Measurements from ENCODE around the gene TBC1D23.
"Not testable (repeated sequence)": the region's sequence is repeated elsewhere in the genome, so short reads cannot be mapped to it uniquely, and the experiment has no call there.

Gene TBC1D23

GRCh38 chr3:100299016-100299415, 38.2 kb downstream of the TBC1D23 start:
- Histone ChIP-seq H3K36me3 (ENCODE audit: insufficient read depth, low read length) (peaks cover 87% of the 10 kb centered on the region), H3K9ac (ENCODE audit: low read depth, low read length) (no peak overlapping the region), H3K4me1 (ENCODE audit: insufficient read depth, low read length) (no peaks in the 10 kb centered on the region), H3K27ac (ENCODE audit: low read depth, low read length) (no peak overlapping the region), H3K4me3 (ENCODE audit: low read length) (no peak overlapping the region), H3K9me3 (ENCODE audit: insufficient read depth, low read depth, low read length) (no peaks in the 10 kb centered on the region), H3K27me3 (ENCODE audit: insufficient read depth, low read length) (no peaks in the 10 kb centered on the region)
- WGBS = 94% methylated on average over 4 of the region's 4 CpGs

GRCh38 chr3:100306695-100307094, 45.9 kb downstream of the TBC1D23 start:
- 83% methylated on average over 1 of the region's 1 CpG for WGBS
- H3K9me3 ChIP-seq (ENCODE audit: insufficient read depth, low read depth, low read length) = no peaks in the 10 kb centered on the region
- peaks cover 83% of the 10 kb centered on the region for H3K36me3 ChIP-seq (ENCODE audit: insufficient read depth, low read length)
- no peak overlapping the region for H3K4me3 ChIP-seq (ENCODE audit: low read length)
- H3K27ac ChIP-seq (ENCODE audit: low read depth, low read length) = no peak overlapping the region
- no peak overlapping the region for H3K9ac ChIP-seq (ENCODE audit: low read depth, low read length)
- H3K4me1 ChIP-seq (ENCODE audit: insufficient read depth, low read length) = no peaks in the 10 kb centered on the region
- no peaks in the 10 kb centered on the region for H3K27me3 ChIP-seq (ENCODE audit: insufficient read depth, low read length)

- 96% methylated on average over 3 of the region's 3 CpGs for WGBS
- Histone ChIP-seq H3K27me3 (ENCODE audit: insufficient read depth, low read length) (no peaks in the 10 kb centered on the region), H3K4me1 (ENCODE audit: insufficient read depth, low read length) (no peaks in the 10 kb centered on the region), H3K9me3 (ENCODE audit: insufficient read depth, low read depth, low read length) (no peaks in the 10 kb centered on the region), H3K4me3 (ENCODE audit: low read length) (no peak overlapping the region), H3K36me3 (ENCODE audit: insufficient read depth, low read length) (peaks cover 60% of the 10 kb centered on the region), H3K27ac (ENCODE audit: low read depth, low read length) (no peak overlapping the region), H3K9ac (ENCODE audit: low read depth, low read length) (no peak overlapping the region)
These were observed 49.7 kb downstream of the TBC1D23 start for GRCh38 chr3:100310355-100310965.

GRCh38 chr3:100311011-100311410, 50.2 kb downstream of the TBC1D23 start:
- Histone ChIP-seq H3K9ac (ENCODE audit: low read depth, low read length) (no peak overlapping the region), H3K27ac (ENCODE audit: low read depth, low read length) (no peak overlapping the region), H3K4me3 (ENCODE audit: low read length) (no peak overlapping the region), H3K36me3 (ENCODE audit: insufficient read depth, low read length) (peaks cover 60% of the 10 kb centered on the region), H3K4me1 (ENCODE audit: insufficient read depth, low read length) (no peaks in the 10 kb centered on the region), H3K27me3 (ENCODE audit: insufficient read depth, low read length) (no peaks in the 10 kb centered on the region), H3K9me3 (ENCODE audit: insufficient read depth, low read depth, low read length) (no peaks in the 10 kb centered on the region)
- WGBS = no CpG with 5 or more reads among the region's 2 CpGs

- no peaks in the 10 kb centered on the region for H3K27me3 ChIP-seq (ENCODE audit: insufficient read depth, low read length)
- H3K9ac ChIP-seq (ENCODE audit: low read depth, low read length) = no peak overlapping the region
- 89% methylated on average over 8 of the region's 8 CpGs for WGBS
- peaks cover 51% of the 10 kb centered on the region for H3K36me3 ChIP-seq (ENCODE audit: insufficient read depth, low read length)
- H3K4me1 ChIP-seq (ENCODE audit: insufficient read depth, low read length) = no peaks in the 10 kb centered on the region
- no peaks in the 10 kb centered on the region for H3K9me3 ChIP-seq (ENCODE audit: insufficient read depth, low read depth, low read length)
- no peak overlapping the region for H3K4me3 ChIP-seq (ENCODE audit: low read length)
- no peak overlapping the region for H3K27ac ChIP-seq (ENCODE audit: low read depth, low read length)
These were observed 55.9 kb downstream of the TBC1D23 start for GRCh38 chr3:100316641-100317069.

- no peak overlapping the region for H3K4me3 ChIP-seq (ENCODE audit: low read length)
- peaks cover 51% of the 10 kb centered on the region for H3K36me3 ChIP-seq (ENCODE audit: insufficient read depth, low read length)
- H3K27ac ChIP-seq (ENCODE audit: low read depth, low read length) = no peak overlapping the region
- no peaks in the 10 kb centered on the region for H3K27me3 ChIP-seq (ENCODE audit: insufficient read depth, low read length)
- H3K9ac ChIP-seq (ENCODE audit: low read depth, low read length) = no peak overlapping the region
- H3K4me1 ChIP-seq (ENCODE audit: insufficient read depth, low read length) = no peaks in the 10 kb centered on the region
- H3K9me3 ChIP-seq (ENCODE audit: insufficient read depth, low read depth, low read length) = no peaks in the 10 kb centered on the region
- no CpG with 5 or more reads among the region's 2 CpGs for WGBS
These were observed 57.1 kb downstream of the TBC1D23 start for GRCh38 chr3:100317912-100318311.

- peaks cover 63% of the 10 kb centered on the region for H3K36me3 ChIP-seq (ENCODE audit: insufficient read depth, low read length)
- no peaks in the 10 kb centered on the region for H3K9me3 ChIP-seq (ENCODE audit: insufficient read depth, low read depth, low read length)
- no peaks in the 10 kb centered on the region for H3K4me1 ChIP-seq (ENCODE audit: insufficient read depth, low read length)
- H3K27ac ChIP-seq (ENCODE audit: low read depth, low read length) = no peak overlapping the region
- WGBS = 100% methylated on average over 2 of the region's 2 CpGs
- no peaks in the 10 kb centered on the region for H3K27me3 ChIP-seq (ENCODE audit: insufficient read depth, low read length)
- no peak overlapping the region for H3K4me3 ChIP-seq (ENCODE audit: low read length)
- no peak overlapping the region for H3K9ac ChIP-seq (ENCODE audit: low read depth, low read length)
These were observed 59.2 kb downstream of the TBC1D23 start for GRCh38 chr3:100319951-100320350.

- no peaks in the 10 kb centered on the region for H3K9me3 ChIP-seq (ENCODE audit: insufficient read depth, low read depth, low read length)
- H3K4me3 ChIP-seq (ENCODE audit: low read length) = no peak overlapping the region
- H3K27ac ChIP-seq (ENCODE audit: low read depth, low read length) = no peak overlapping the region
- H3K4me1 ChIP-seq (ENCODE audit: insufficient read depth, low read length) = no peaks in the 10 kb centered on the region
- no peaks in the 10 kb centered on the region for H3K27me3 ChIP-seq (ENCODE audit: insufficient read depth, low read length)
- H3K36me3 ChIP-seq (ENCODE audit: insufficient read depth, low read length) = peaks cover 47% of the 10 kb centered on the region
- H3K9ac ChIP-seq (ENCODE audit: low read depth, low read length) = no peak overlapping the region
These were observed 63.3 kb downstream of the TBC1D23 start for GRCh38 chr3:100324044-100324443.

GRCh38 chr3:100325827-100326226, 65.0 kb downstream of the TBC1D23 start:
- H3K36me3 ChIP-seq (ENCODE audit: insufficient read depth, low read length) = peaks cover 32% of the 10 kb centered on the region
- H3K4me3 ChIP-seq (ENCODE audit: low read length) = no peak overlapping the region
- no peaks in the 10 kb centered on the region for H3K9me3 ChIP-seq (ENCODE audit: insufficient read depth, low read depth, low read length)
- no peaks in the 10 kb centered on the region for H3K4me1 ChIP-seq (ENCODE audit: insufficient read depth, low read length)
- no peak overlapping the region for H3K9ac ChIP-seq (ENCODE audit: low read depth, low read length)
- no peaks in the 10 kb centered on the region for H3K27me3 ChIP-seq (ENCODE audit: insufficient read depth, low read length)
- no peak overlapping the region for H3K27ac ChIP-seq (ENCODE audit: low read depth, low read length)

GRCh38 chr3:100327377-100327776, 66.6 kb downstream of the TBC1D23 start:
- WGBS = 95% methylated on average over 5 of the region's 5 CpGs
- H3K4me3 ChIP-seq (ENCODE audit: low read length); H3K27ac ChIP-seq (ENCODE audit: low read depth, low read length); H3K9ac ChIP-seq (ENCODE audit: low read depth, low read length); H3K9me3 ChIP-seq (ENCODE audit: insufficient read depth, low read depth, low read length); H3K4me1 ChIP-seq (ENCODE audit: insufficient read depth, low read length); H3K27me3 ChIP-seq (ENCODE audit: insufficient read depth, low read length): not testable (repeated sequence)
- peaks cover 23% of the 10 kb centered on the region for H3K36me3 ChIP-seq (ENCODE audit: insufficient read depth, low read length)

GRCh38 chr3:100329800-100330489, 69.2 kb downstream of the TBC1D23 start:
- Histone ChIP-seq H3K36me3 (ENCODE audit: insufficient read depth, low read length) (peaks cover 4% of the 10 kb centered on the region), H3K4me1 (ENCODE audit: insufficient read depth, low read length) (no peaks in the 10 kb centered on the region), H3K9me3 (ENCODE audit: insufficient read depth, low read depth, low read length) (no peaks in the 10 kb centered on the region), H3K27me3 (ENCODE audit: insufficient read depth, low read length) (peaks cover 5% of the 10 kb centered on the region; the same call in 1 of the 2 replicates), H3K27ac (ENCODE audit: low read depth, low read length) (no peak overlapping the region), H3K9ac (ENCODE audit: low read depth, low read length) (no peak overlapping the region), H3K4me3 (ENCODE audit: low read length) (no peak overlapping the region)
- 87% methylated on average over 4 of the region's 4 CpGs for WGBS

Measured in HUES64 (cell line).